Activated T-helper 1 cell treated with anti-CD3 and anti-CD28 coated beads, Interleukin-12 subunit alpha, Interleukin-12 subunit beta, Interleukin-2, Interleukin-4 antibody, amounts not matched to agents 30 ng/mL and 10 ng/mL and 1 ng/mL, durations not matched to agents 14 hours and 24 hours and 36 hours (primary cell): ENCODE data around the gene SMURF2. TPM values are rescaled to one million over a fixed set of nuclear protein-coding genes. Genes with fewer than 3 reads are reported as not detected.
A peak's percentile ranks its signal among the peaks of the same experiment; 100 is the strongest.
"Not testable (repeated sequence)": the region's sequence is repeated elsewhere in the genome, so short reads cannot be mapped to it uniquely, and the experiment has no call there.

Source experiments
- DNase-seq: peaks from one replicate; pipeline ENCODE4 v3.0.0; 2021; ENCODE audit warnings: low spot score
- H3K27ac Mint-ChIP-seq: one replicate; pipeline ENCODE4 v1.8.0; 2021; ENCODE audit warnings: mild to moderate bottlenecking, mixed read lengths
- H3K27me3 Mint-ChIP-seq: one replicate; pipeline ENCODE4 v1.8.0; 2022; ENCODE audit warnings: mild to moderate bottlenecking, moderate library complexity, mixed read lengths; ENCODE audit not compliant: insufficient read depth
- H3K36me3 Mint-ChIP-seq: one replicate; pipeline ENCODE4 v1.8.0; 2021; ENCODE audit warnings: low read depth, mixed read lengths
- H3K4me1 Mint-ChIP-seq: one replicate; pipeline ENCODE4 v1.8.0; 2021; ENCODE audit warnings: low read depth, mixed read lengths
- H3K4me3 Mint-ChIP-seq: one replicate; pipeline ENCODE4 v1.8.0; 2021; ENCODE audit warnings: mild to moderate bottlenecking, moderate library complexity, mixed read lengths
- H3K9me3 Mint-ChIP-seq: one replicate; pipeline ENCODE4 v1.8.0; 2021; ENCODE audit warnings: mixed read lengths
- intact Hi-C: fragments of 100-400 bp; cut with micrococcal nuclease; formaldehyde crosslinking; loops from one replicate; pipeline ENCODE4 v1.15.1; 2024
- total RNA-seq: library from RNA; stranded (reverse); gene quantifications from 2 replicates; pipeline ENCODE4 v1.2.3, GENCODE V29; 2022

The SMURF2 gene
- total RNA-seq, 1 donor from 2014 or later = 11.1 TPM

GRCh38 chr17:64660978-64661725 is 955 bp downstream of the SMURF2 start:
- DNase-seq = peak; percentile 10
- Mint-ChIP-seq H3K4me1 (peaks cover 33% of the 10 kb centered on the region), H3K27ac (peak overlapping the region; percentile 94), H3K4me3 (peak overlapping the region; percentile 95)
- not testable (repeated sequence) for H3K27me3 Mint-ChIP-seq, H3K9me3 Mint-ChIP-seq, H3K36me3 Mint-ChIP-seq
- intact Hi-C loops = loop anchor here (1.0 to 5.0 kb wide), 2 partner anchors 51 to 164 kb away; partner anchors contain the start of gene POLG2

- H3K9me3 Mint-ChIP-seq, H3K36me3 Mint-ChIP-seq, H3K27ac Mint-ChIP-seq, H3K27me3 Mint-ChIP-seq, DNase-seq: not testable (repeated sequence)
- H3K4me1 Mint-ChIP-seq = peaks cover 33% of the 10 kb centered on the region
- H3K4me3 Mint-ChIP-seq = peak overlapping the region; percentile 95
- intact Hi-C loops = loop anchor here (5.0 kb wide), 1 partner anchor 52 kb away; no protein-coding TSS in a partner anchor
Measured at GRCh38 chr17:64660195-64660977, 1.7 kb downstream of the SMURF2 start.

- peaks cover 1% of the 10 kb centered on the region for H3K27me3 Mint-ChIP-seq
- H3K4me1 Mint-ChIP-seq = peaks cover 34% of the 10 kb centered on the region
- intact Hi-C loops = no loop called here
- peaks cover 9% of the 10 kb centered on the region for H3K9me3 Mint-ChIP-seq
- peaks cover 8% of the 10 kb centered on the region for H3K36me3 Mint-ChIP-seq
- H3K4me3 Mint-ChIP-seq = no peak overlapping the region
- no peak for DNase-seq
- H3K27ac Mint-ChIP-seq = no peak overlapping the region
Measured at GRCh38 chr17:64658931-64659330, 3.2 kb downstream of the SMURF2 start.

GRCh38 chr17:64657610-64658125 is 4.4 kb downstream of the SMURF2 start:
- Mint-ChIP-seq H3K4me3 (no peak overlapping the region), H3K9me3 (peaks cover 9% of the 10 kb centered on the region), H3K27me3 (peaks cover 1% of the 10 kb centered on the region), H3K27ac (no peak overlapping the region), H3K4me1 (peaks cover 42% of the 10 kb centered on the region), H3K36me3 (peaks cover 8% of the 10 kb centered on the region)
- intact Hi-C loops = no loop called here
- no peak for DNase-seq

GRCh38 chr17:64655704-64656103 is 6.4 kb downstream of the SMURF2 start:
- Mint-ChIP-seq H3K36me3 (peaks cover 8% of the 10 kb centered on the region), H3K4me1 (peaks cover 36% of the 10 kb centered on the region)

GRCh38 chr17:64653985-64654355 is 8.1 kb downstream of the SMURF2 start:
- Mint-ChIP-seq H3K36me3 (peaks cover 8% of the 10 kb centered on the region), H3K9me3 (peaks cover 9% of the 10 kb centered on the region), H3K4me3 (no peak overlapping the region), H3K27ac (no peak overlapping the region), H3K4me1 (peaks cover 27% of the 10 kb centered on the region), H3K27me3 (no peaks in the 10 kb centered on the region)
- intact Hi-C loops = no loop called here
- no peak for DNase-seq

More at GRCh38 chr17:64655704-64656103, 6.4 kb downstream of the SMURF2 start:
- intact Hi-C loops = no loop called here
- Mint-ChIP-seq H3K27me3 (no peaks in the 10 kb centered on the region), H3K9me3 (peaks cover 9% of the 10 kb centered on the region), H3K4me3 (no peak overlapping the region), H3K27ac (no peak overlapping the region)
- no peak for DNase-seq

- no peak overlapping the region for H3K27ac Mint-ChIP-seq
- intact Hi-C loops = no loop called here
Measured at GRCh38 chr17:64653325-64653984, 8.7 kb downstream of the SMURF2 start.

GRCh38 chr17:64651889-64652288 is 10.2 kb downstream of the SMURF2 start:
- Mint-ChIP-seq H3K4me3 (no peak overlapping the region), H3K36me3 (peaks cover 5% of the 10 kb centered on the region), H3K9me3 (peaks cover 9% of the 10 kb centered on the region), H3K4me1 (peaks cover 28% of the 10 kb centered on the region), H3K27me3 (no peaks in the 10 kb centered on the region), H3K27ac (no peak overlapping the region)
- intact Hi-C loops = no loop called here
- DNase-seq = no peak

More at GRCh38 chr17:64653325-64653984, 8.7 kb downstream of the SMURF2 start:
- Mint-ChIP-seq H3K27me3 (no peaks in the 10 kb centered on the region), H3K9me3 (peaks cover 9% of the 10 kb centered on the region), H3K4me3 (no peak overlapping the region), H3K36me3 (peaks cover 6% of the 10 kb centered on the region), H3K4me1 (peaks cover 32% of the 10 kb centered on the region)
- no peak for DNase-seq

- DNase-seq = no peak
- Mint-ChIP-seq H3K4me1 (peaks cover 17% of the 10 kb centered on the region), H3K9me3 (no peaks in the 10 kb centered on the region), H3K27me3 (no peaks in the 10 kb centered on the region), H3K36me3 (no peaks in the 10 kb centered on the region), H3K27ac (no peak overlapping the region), H3K4me3 (no peak overlapping the region)
- intact Hi-C loops = loop anchor here (2.0 to 5.0 kb wide), 3 partner anchors 67 to 341 kb away; no protein-coding TSS in a partner anchor
Measured at GRCh38 chr17:64648234-64648633, 13.9 kb downstream of the SMURF2 start.

- Mint-ChIP-seq H3K36me3 (no peaks in the 10 kb centered on the region), H3K27ac (no peak overlapping the region), H3K4me1 (peaks cover 14% of the 10 kb centered on the region), H3K9me3 (no peaks in the 10 kb centered on the region), H3K27me3 (no peaks in the 10 kb centered on the region), H3K4me3 (no peak overlapping the region)
- intact Hi-C loops = loop anchor here (2.0 to 5.0 kb wide), 3 partner anchors 67 to 341 kb away; no protein-coding TSS in a partner anchor
- DNase-seq = no peak
Measured at GRCh38 chr17:64647817-64648216, 14.3 kb downstream of the SMURF2 start.

GRCh38 chr17:64639516-64639915 is 22.6 kb downstream of the SMURF2 start:
- Mint-ChIP-seq H3K27ac (no peak overlapping the region), H3K4me1 (peaks cover 14% of the 10 kb centered on the region), H3K27me3 (no peaks in the 10 kb centered on the region), H3K36me3 (peaks cover 4% of the 10 kb centered on the region), H3K9me3 (peaks cover 3% of the 10 kb centered on the region), H3K4me3 (no peak overlapping the region)
- DNase-seq = no peak
- intact Hi-C loops = loop anchor here (10.0 kb wide), 1 partner anchor 275 kb away; the partner anchor contains the start of gene LRRC37A3

- DNase-seq = no peak
- H3K27me3 Mint-ChIP-seq = no peaks in the 10 kb centered on the region
- peaks cover 4% of the 10 kb centered on the region for H3K36me3 Mint-ChIP-seq
- peaks cover 21% of the 10 kb centered on the region for H3K4me1 Mint-ChIP-seq
- intact Hi-C loops = loop anchor here (10.0 kb wide), 1 partner anchor 276 kb away; the partner anchor contains the start of gene LRRC37A3
- H3K9me3 Mint-ChIP-seq = peaks cover 3% of the 10 kb centered on the region
- no peak overlapping the region for H3K4me3 Mint-ChIP-seq
- H3K27ac Mint-ChIP-seq = no peak overlapping the region
Measured at GRCh38 chr17:64638552-64639203, 23.4 kb downstream of the SMURF2 start.
